SK-N-SH treated with all-trans-retinoic acid at 6 μM for 48 hours (cell line): ENCODE measurements around the gene RBBP6.
A peak's percentile ranks its signal among the peaks of the same experiment; 100 is the strongest.

Source experiments
- ATAC-seq: fragments of 200-7000 bp; cut with Tn5 transposase; 3 replicates; pipeline ENCODE4 v1.9.1; 2020; ENCODE audit warnings: mild to moderate bottlenecking, moderate library complexity
- ARNTL ChIP-seq: fragments of 450-650 bp; formaldehyde crosslinking; IDR thresholded peaks from 2 replicates; pipeline ENCODE4 v1.5.0; 2020; ENCODE audit warnings: low read depth, mild to moderate bottlenecking, moderate library complexity, borderline replicate concordance
- BACH2 ChIP-seq: fragments of 250-450 bp; sonication (Bioruptor Pico); IDR thresholded peaks from 2 replicates; pipeline ENCODE4 v1.9.0; 2021; ENCODE audit warnings: mild to moderate bottlenecking, borderline replicate concordance
- CREB5 ChIP-seq: fragments of 250-450 bp; sonication (Bioruptor Pico); IDR thresholded peaks from 2 replicates; pipeline ENCODE4 v1.5.1; 2020; ENCODE audit warnings: low read depth, mild to moderate bottlenecking, moderate library complexity
- CSDC2 ChIP-seq: fragments of 250-450 bp; sonication (Bioruptor Pico); IDR thresholded peaks from 2 replicates; pipeline ENCODE4 v1.5.0; 2020; ENCODE audit warnings: mild to moderate bottlenecking, moderate library complexity
- CSRNP3 ChIP-seq: fragments of 250-450 bp; sonication (Bioruptor Pico); IDR thresholded peaks from 2 replicates; pipeline ENCODE4 v1.5.1; 2021; ENCODE audit warnings: mild to moderate bottlenecking, moderate library complexity
- GLIS3 ChIP-seq: fragments of 250-450 bp; sonication (Bioruptor Pico); IDR thresholded peaks from 2 replicates; pipeline ENCODE4 v1.5.0; 2020; ENCODE audit warnings: mild to moderate bottlenecking, moderate library complexity
- ISL1 ChIP-seq: fragments of 250-450 bp; sonication (Bioruptor Pico); IDR thresholded peaks from 2 replicates; pipeline ENCODE4 v2.1.2; 2022; ENCODE audit warnings: mild to moderate bottlenecking, moderate library complexity
- OSR1 ChIP-seq: fragments of 250-450 bp; sonication (Bioruptor Pico); IDR thresholded peaks from 2 replicates; pipeline ENCODE4 v1.8.0; 2022; ENCODE audit warnings: moderate library complexity, mild to moderate bottlenecking, inconsistent platforms
- PATZ1 ChIP-seq: fragments of 250-450 bp; sonication (Bioruptor Pico); IDR thresholded peaks from 2 replicates; pipeline ENCODE4 v1.8.0; 2020; ENCODE audit warnings: mild to moderate bottlenecking, moderate library complexity, borderline replicate concordance
- POU6F1 ChIP-seq: fragments of 250-450 bp; sonication (Bioruptor Pico); IDR thresholded peaks from 2 replicates; pipeline ENCODE4 v1.8.0; 2021; ENCODE audit warnings: low read depth, mild to moderate bottlenecking, moderate library complexity, borderline replicate concordance
- PPARA ChIP-seq: fragments of 250-450 bp; sonication (Bioruptor Pico); IDR thresholded peaks from 2 replicates; pipeline ENCODE4 v1.5.0; 2020; ENCODE audit warnings: mild to moderate bottlenecking, borderline replicate concordance
- RARB ChIP-seq: fragments of 250-450 bp; sonication (Bioruptor Pico); IDR thresholded peaks from 2 replicates; pipeline ENCODE4 v1.8.0; 2021; ENCODE audit warnings: mild to moderate bottlenecking, moderate library complexity
- SNAI2 ChIP-seq: fragments of 250-450 bp; sonication (Bioruptor Pico); IDR thresholded peaks from 2 replicates; pipeline ENCODE4 v1.5.0; 2020; ENCODE audit warnings: mild to moderate bottlenecking, moderate library complexity
- TCF4 ChIP-seq: fragments of 250-450 bp; sonication (Bioruptor Pico); IDR thresholded peaks from 2 replicates; pipeline ENCODE4 v1.8.0; 2021; ENCODE audit warnings: mild to moderate bottlenecking, moderate library complexity, borderline replicate concordance
- TOX ChIP-seq: fragments of 250-450 bp; sonication (Bioruptor Pico); IDR thresholded peaks from 2 replicates; pipeline ENCODE4 v1.8.0; 2021; ENCODE audit warnings: mild to moderate bottlenecking, moderate library complexity, borderline replicate concordance
- TSHZ2 ChIP-seq: fragments of 250-450 bp; sonication (Bioruptor Pico); IDR thresholded peaks from 2 replicates; pipeline ENCODE4 v1.5.0; 2020; ENCODE audit warnings: mild to moderate bottlenecking, moderate library complexity
- ZC3H10 ChIP-seq: fragments of 250-450 bp; sonication (Bioruptor Pico); IDR thresholded peaks from 2 replicates; pipeline ENCODE4 v1.5.1; 2021; ENCODE audit warnings: mild to moderate bottlenecking, moderate library complexity
- ZFP3 ChIP-seq: fragments of 250-450 bp; sonication (Bioruptor Pico); IDR thresholded peaks from 2 replicates; pipeline ENCODE4 v1.5.0; 2020; ENCODE audit warnings: mild to moderate bottlenecking, moderate library complexity
- ZFP30 ChIP-seq: fragments of 450-650 bp; formaldehyde crosslinking; IDR thresholded peaks from 2 replicates; pipeline ENCODE4 v1.5.0; 2022; ENCODE audit warnings: mild to moderate bottlenecking, moderate library complexity
- ZNF565 ChIP-seq: fragments of 450-650 bp; formaldehyde crosslinking; conservative IDR thresholded peaks from 2 replicates; pipeline ENCODE4 v1.5.0; 2020; ENCODE audit warnings: low read depth, mild to moderate bottlenecking, moderate library complexity
- ZNF70 ChIP-seq: fragments of 450-650 bp; formaldehyde crosslinking; IDR thresholded peaks from 2 replicates; pipeline ENCODE4 v1.5.0; 2020; ENCODE audit warnings: mild to moderate bottlenecking, moderate library complexity

The RBBP6 gene

GRCh38 chr16:24504472-24505345, 34.7 kb upstream of the RBBP6 start:
- peak; percentile 91 for ATAC-seq
- TF ChIP-seq ZC3H10 (CRISPR knock-in tag) (no peak), PPARA (CRISPR knock-in tag) (no peak), ISL1 (no peak), CREB5 (no peak), ZNF70 (CRISPR knock-in tag) (no peak), TSHZ2 (no peak), ZFP30 (CRISPR knock-in tag) (no peak), TCF4 (CRISPR knock-in tag) (no peak), RARB (CRISPR knock-in tag) (no peak), TOX (CRISPR knock-in tag) (no peak), ZNF565 (CRISPR knock-in tag) (no peak), SNAI2 (no peak), CSRNP3 (CRISPR knock-in tag) (no peak), CSDC2 (CRISPR knock-in tag) (no peak), POU6F1 (CRISPR knock-in tag) (no peak), ZFP3 (CRISPR knock-in tag) (no peak)

- TF ChIP-seq TOX (CRISPR knock-in tag): no peak
- TF ChIP-seq CREB5: no peak
- TF ChIP-seq CSRNP3 (CRISPR knock-in tag): no peak
- no peak for TF ChIP-seq ZFP3 (CRISPR knock-in tag)
- no peak for TF ChIP-seq TCF4 (CRISPR knock-in tag)
- no peak for TF ChIP-seq OSR1 (CRISPR knock-in tag)
- TF ChIP-seq GLIS3 (CRISPR knock-in tag): no peak
- TF ChIP-seq ARNTL (CRISPR knock-in tag): no peak
- no peak for TF ChIP-seq RARB (CRISPR knock-in tag)
- no peak for TF ChIP-seq CSDC2 (CRISPR knock-in tag)
- TF ChIP-seq PPARA (CRISPR knock-in tag): no peak
- TF ChIP-seq ZC3H10 (CRISPR knock-in tag): no peak
- TF ChIP-seq SNAI2: no peak
- TF ChIP-seq POU6F1 (CRISPR knock-in tag): no peak
- TF ChIP-seq ISL1: no peak
- no peak for TF ChIP-seq PATZ1 (CRISPR knock-in tag)
- TF ChIP-seq BACH2 (CRISPR knock-in tag): no peak
- ATAC-seq: no peak
Measured at GRCh38 chr16:24505959-24506358, 33.4 kb upstream of the RBBP6 start.
